Stimulated activated CD4-positive, alpha-beta T cell treated with anti-CD3 and anti-CD28 coated beads, Interleukin-15, amount 100 ng/mL, for 1 hour (primary cell): ENCODE measurements around the gene PCAT7.

Experiments used
- DNase-seq, 2 donors: peaks; one replicate each; pipeline ENCODE4 v3.0.0-alpha.2; 2020; ENCODE audit warnings: low read depth in 1 of 2, low spot score in 1 of 2

Gene PCAT7

DNA sequence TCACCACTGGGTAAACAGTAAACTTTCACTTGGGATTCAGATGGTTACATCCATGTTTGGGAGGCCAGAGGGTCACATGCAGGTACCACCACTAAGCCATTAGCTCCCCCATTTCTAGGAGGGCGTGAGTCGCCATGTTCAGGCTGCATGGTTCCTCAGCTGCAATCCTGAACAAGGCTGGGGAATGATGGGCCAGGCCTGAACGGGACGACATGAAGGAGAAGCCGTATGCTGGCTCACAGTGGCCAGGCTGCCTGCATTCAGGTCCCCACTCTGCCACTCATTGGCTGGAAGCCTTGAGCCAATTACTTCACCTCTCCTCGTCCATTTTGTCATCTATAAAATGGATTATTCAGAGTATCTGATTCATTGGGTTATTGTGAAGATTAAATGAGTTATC, 47.8 kb downstream of the PCAT7 start:
- DNase-seq = no peak

DNA sequence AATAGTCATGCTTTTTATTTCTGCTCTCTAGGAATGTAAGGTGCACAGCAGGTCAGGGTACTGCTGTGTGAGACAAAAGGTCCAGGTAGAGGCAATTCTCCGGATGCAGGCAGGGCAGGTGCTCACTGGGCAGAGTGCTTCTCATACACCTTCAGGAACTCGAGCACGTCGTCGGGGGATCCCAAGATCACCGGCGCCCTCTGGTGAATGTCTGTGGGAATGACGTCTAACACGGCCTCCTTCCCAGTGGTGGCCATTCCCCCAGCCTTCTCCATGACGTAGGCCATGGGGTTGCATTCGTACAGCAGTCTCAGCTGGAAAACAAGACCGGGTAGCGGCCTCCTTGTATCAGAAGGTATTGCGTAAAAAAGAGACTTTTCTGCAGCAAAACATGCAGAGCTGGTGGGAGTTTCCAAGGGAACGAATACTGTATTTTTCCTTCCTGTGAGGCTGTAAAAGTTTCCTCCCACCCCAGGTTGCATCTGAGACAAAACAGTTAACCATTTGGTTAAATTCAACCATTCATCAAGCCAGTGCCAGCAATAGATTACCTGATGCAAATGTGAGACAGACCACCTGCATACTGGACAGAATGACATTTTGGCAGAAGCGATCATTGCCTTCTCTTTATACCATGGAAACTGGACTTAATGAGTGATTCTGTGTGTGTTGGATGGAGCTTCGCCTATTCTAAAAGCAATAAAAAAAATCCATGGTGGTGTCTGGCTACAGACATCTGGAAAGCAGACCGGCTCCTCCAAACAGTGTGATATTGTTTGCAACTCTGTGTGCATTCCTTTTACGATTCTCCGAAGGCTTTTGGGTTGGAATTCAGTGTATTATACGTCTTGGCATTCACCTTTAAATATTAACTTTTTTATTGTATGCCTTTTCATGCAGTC, 48.6 kb downstream of the PCAT7 start:
- peak; percentile 26 to 38 for DNase-seq

DNA sequence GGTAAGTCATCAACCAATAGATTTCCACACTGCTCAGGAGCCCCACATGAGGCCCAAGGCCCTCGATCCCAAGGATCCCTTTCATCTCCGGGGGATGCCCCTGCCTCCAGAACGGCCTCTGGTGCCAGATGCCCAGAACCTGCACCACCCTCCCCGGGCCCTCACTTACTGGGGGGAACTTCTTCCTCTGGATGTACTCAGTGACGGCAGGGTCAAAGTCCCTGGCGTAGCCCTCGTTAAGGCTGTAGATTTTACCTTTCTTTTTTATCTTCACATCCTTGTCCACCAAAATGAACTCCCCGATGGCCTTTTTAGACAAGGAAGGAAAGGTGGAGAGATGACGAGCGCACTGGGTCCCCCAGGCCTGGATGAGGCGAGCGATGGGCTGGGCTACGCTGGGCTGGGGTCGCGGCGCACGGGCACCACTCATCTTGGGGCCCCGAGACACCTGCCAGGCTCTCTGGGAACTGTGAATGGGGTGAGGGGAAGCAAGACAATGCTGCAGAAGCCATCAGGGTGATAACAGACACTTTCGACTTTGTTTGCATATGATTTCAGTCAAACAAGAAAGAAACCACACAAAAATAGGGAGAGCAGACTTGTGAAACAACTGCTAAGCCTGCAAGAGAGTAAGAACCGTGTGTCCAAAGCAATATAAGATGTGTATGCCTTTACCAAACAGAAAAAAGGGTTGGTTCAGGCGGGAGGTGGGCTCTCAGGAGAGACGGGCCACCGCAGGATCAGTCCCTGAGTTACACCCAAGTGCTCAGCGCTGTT, 52.0 kb downstream of the PCAT7 start:
- DNase-seq = no peak

GRCh38 chr9:94607423-94607691, 52.5 kb downstream of the PCAT7 start:
- DNase-seq = no peak

DNA sequence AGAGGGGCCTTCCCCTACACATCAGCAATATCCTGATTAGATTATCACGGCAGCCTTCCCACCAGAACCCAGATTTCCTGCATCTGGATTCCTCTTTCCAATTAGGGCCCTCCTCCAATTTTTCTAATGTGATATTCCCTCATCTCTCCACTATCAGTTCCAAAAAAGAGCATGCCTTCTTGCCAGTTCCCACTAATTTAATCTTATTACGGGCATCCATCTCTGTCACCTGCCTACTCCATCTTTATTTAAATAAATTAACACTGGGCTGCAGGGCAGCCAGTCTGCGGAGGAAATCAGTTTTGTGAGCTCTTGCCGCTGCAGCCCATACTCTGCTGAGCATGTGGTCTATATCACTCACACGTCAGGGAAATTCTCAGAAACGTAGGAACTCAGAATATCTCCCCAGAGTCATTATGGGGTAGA, 55.3 kb downstream of the PCAT7 start:
- no peak for DNase-seq

DNA sequence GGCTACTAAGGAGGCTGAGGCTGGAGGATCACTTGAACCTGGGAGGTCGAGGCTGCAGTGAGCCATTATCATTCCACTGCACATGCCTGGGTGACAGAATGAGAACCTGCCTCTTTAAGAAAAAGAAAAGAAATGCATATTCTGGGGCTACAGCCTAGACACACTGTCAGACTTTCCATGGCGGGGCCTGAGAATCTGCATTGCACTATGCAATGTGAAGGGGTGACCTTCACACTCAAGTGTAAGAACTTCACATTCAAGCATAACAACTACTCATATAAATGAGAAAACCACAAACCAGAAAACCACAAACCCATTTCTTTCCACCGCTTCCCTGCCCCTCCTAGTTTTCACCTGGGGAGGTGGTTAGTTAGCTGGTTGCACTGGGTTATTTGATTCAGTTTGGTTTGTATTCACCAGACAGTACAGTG, 56.8 kb downstream of the PCAT7 start:
- no peak for DNase-seq

- DNase-seq = no peak
Measured at GRCh38 chr9:94612071-94612470, 57.2 kb downstream of the PCAT7 start.

GRCh38 chr9:94613003-94613402, 58.1 kb downstream of the PCAT7 start:
- no peak for DNase-seq

DNA sequence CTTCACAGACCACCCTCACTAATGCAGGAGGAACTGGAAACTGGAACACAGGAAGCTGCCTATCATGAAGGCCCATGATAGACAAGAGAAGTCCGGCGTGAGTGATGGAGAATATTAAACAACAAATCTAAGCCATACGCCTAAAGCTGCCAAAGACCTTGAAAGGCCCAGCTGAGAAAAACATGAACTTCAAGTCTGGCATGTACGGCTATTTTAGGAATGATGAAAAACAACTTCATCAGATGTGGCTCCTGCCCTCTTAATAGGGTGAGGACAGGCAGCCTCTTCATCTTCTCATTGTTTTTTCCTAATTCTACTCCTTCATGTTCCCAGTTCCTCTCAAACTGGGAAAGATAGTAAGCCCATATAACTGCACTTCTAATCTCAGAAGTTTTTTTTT, 64.1 kb downstream of the PCAT7 start:
- no peak for DNase-seq
